Measurements from ENCODE around the gene KCNK13.
"Not testable (repeated sequence)": the region's sequence is repeated elsewhere in the genome, so short reads cannot be mapped to it uniquely, and the experiment has no call there.

The KCNK13 gene

GRCh38 chr14:90061685-90062126, at the start of gene KCNK13:
TSS of gene KCNK13 (plus strand) at chr14:90061994. CDS start at chr14:90062206, 212 bp downstream.
- no peak for DNase-seq (ENCODE audit: low read depth)

DNA sequence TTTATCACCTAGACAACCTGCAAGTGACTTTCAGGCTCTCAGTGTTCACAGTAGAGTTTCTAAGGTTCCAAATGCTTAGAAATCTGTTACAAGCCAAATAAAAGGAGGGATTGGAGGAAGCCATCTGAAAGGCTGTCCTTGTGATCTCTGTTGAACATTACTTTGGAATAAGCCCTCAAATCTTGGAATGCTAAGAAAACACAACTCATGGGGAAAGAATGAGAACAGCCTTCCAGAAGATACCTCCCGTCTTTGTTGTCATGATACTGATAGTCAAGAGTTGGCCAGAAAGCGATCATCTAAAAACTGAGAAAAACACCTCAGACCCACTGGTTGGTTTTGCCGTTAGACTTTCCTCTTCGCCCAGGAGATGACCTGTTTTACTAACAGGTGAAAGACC, 44.4 kb upstream of the KCNK13 start:
- DNase-seq (ENCODE audit: low read depth), result no peak

- DNase-seq (ENCODE audit: low read depth), result no peak
Observed at GRCh38 chr14:90019824-90020523, 41.8 kb upstream of the KCNK13 start.

- DNase-seq (ENCODE audit: low read depth), result no peak
Observed at GRCh38 chr14:90023176-90023896, 38.5 kb upstream of the KCNK13 start.

DNA sequence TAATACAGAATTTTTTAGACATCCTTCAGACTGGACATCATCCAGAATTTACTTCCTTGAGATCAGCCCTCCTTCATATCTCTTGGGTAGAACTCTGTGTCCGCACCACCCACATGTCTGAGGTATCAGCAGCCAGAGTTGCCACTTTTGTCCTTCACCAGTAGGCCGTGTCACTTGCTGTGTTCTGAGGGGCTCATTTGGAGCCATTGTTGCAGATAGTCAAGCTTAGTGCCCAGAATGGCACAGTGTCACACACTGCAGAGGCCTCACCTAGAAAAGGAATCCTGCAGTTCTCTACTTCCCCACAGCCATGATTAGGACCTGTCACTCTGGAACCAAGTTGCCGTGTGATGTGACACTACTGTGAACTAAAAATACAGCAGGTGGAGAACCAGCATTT, 36.9 kb upstream of the KCNK13 start:
- no peak for DNase-seq (ENCODE audit: low read depth)

DNA sequence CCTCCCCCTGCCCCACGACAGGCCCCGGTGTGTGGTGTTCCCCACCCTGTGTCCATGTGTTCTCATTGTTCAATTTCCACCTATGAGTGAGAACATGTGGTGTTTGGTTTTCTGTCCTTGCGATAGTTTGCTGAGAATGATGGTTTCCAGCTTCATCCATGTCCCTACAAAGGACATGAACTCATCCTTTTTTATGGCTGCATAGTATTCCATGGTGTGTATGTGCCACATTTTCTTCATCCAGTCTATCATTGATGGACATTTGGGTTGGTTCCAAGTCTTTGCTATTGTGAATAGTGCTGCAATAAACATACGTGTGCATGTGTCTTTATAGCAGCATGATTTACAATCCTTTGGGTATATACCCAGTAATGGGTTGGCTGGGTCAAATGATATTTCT, 35.2 kb upstream of the KCNK13 start:
- not testable (repeated sequence) for DNase-seq (ENCODE audit: low read depth)

- no peak for DNase-seq (ENCODE audit: low read depth)
Observed at GRCh38 chr14:90027842-90028241, 34.0 kb upstream of the KCNK13 start.

DNA sequence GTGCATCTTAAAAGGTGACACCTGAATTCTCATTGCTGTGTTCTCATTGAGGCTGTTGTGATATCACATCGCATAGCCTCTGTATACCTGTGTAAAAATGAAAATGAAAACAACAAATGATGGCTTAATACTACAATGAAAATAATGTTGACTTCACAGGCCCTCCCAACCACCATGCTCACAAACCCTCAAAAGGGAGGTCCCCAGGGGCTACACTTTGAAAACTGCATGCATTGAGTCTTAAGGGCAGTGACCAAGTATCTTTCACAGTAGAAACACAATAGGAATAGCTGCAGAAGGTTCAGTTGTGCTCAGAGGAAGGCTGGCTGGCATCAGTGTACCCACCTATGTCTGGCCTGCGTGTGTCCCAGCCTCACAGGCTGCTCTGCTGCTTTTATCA, 27.6 kb upstream of the KCNK13 start:
- no peak for DNase-seq (ENCODE audit: low read depth)

- no peak for DNase-seq (ENCODE audit: low read depth)
Observed at GRCh38 chr14:90034835-90035525, 26.8 kb upstream of the KCNK13 start.

DNA sequence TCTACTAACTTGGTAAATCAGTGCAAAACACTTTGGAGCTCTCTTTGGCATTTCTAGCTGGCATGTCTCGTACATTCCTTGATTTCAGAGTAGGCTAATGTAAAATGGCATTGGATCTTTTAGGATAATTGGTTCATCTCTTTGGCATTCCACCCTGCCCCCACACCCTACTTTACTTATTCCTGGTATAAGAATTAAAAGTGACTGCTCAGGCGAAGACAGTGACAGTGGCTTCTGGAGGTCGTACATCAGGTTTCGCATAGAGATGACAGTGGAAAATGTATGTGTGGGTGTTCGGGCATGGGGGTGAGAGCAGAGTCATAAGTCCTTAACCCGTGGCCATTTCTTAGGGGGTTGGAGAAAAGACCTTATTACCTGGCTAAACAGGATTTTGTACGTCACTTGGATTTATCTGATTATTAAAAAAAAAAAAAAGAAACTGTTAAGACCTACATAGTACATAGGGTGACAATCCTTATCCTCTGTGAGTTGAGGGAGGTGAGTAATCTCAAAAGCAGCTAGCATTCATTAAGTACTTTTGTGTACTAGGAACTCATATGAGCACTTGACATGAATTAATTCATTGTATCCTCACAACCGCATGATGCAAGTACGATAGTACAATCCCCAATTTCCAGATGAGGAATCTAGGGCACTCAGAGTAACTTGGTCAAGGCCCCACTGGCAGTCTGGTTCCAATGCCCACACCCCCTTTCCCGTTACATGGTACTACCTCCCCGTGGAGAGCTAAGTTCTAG, 22.4 kb upstream of the KCNK13 start:
- no peak for DNase-seq (ENCODE audit: low read depth)

GRCh38 chr14:90040411-90040810, 21.4 kb upstream of the KCNK13 start:
- no peak for DNase-seq (ENCODE audit: low read depth)

DNA sequence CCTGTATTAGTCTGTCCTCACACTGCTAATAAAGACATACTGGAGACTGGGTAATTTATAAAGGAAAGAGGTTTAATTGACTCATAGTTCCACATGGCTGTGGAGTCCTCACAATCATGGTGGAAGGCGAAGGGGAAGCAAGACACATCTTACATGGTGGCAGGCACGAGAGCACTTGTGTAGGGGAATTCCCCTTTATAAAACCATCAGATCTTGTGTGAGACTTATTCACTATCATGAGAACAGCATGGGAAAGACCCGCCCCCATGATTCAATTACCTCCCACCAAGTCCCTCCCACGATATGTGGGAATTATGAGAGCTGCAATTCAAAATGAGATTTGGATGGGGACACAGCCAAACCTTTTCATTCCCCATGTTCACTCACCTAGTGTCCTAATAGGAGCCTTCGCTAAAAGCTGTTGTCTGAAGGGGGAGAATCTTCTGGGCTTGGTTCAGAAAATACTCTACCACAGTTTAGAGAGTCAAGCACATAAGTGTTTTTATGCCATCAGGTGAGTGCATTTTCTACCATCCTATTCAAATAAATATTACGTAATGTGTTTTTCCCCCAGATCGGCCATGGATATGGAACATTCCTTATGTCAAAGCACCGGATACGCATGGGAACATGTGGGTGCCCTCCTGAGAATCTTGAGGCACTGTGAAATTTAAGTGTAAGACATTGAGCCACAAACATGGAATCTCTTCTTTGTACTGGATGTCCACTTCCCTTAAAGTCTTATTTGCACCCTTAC, 19.1 kb upstream of the KCNK13 start:
- DNase-seq (ENCODE audit: low read depth), result no peak

GRCh38 chr14:90045616-90046015, 16.2 kb upstream of the KCNK13 start:
- DNase-seq (ENCODE audit: low read depth), result no peak

GRCh38 chr14:90049390-90049789, 12.4 kb upstream of the KCNK13 start:
- DNase-seq (ENCODE audit: low read depth), result no peak

GRCh38 chr14:90050271-90050670, 11.5 kb upstream of the KCNK13 start:
- no peak for DNase-seq (ENCODE audit: low read depth)

- DNase-seq (ENCODE audit: low read depth), result no peak
Observed at GRCh38 chr14:90053044-90053443, 8.8 kb upstream of the KCNK13 start.

DNA sequence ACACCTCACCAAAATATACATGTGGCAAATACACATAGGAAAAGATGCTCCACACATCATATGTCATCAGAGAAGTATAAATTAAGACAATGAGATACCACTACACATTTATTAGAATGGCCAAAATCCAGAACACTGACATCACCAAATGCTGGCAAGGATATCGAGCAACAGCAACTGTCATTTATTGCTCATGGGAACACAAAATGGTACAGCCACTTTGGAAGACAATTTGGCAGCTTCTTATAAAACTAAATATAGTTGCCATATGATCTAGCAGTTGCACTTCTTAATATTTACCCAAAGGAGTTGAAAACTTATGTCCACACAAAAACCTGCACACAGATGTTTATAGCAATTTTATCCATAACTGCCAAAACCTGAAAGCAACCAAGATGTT, 7.0 kb upstream of the KCNK13 start:
- DNase-seq (ENCODE audit: low read depth), result no peak

DNA sequence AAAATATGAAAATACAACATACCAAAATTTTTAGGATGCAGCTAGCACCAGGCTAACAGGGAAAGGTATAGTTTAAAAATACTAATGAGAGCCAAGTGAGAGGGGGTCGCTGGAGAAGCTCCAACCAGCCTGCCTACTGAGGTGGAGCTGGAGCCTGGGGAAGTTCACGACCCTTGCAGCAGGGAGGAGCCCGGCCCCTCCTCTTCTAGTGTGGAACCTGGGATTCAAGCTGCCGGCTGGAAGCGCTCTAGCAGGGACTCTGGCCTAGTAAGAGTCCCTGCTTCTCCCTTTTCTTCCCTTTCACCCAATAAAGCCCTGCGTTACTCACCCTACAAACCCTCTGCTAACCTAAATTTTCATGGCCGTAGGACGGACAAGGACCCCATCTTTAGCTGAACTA, 5.0 kb upstream of the KCNK13 start:
- no peak for DNase-seq (ENCODE audit: low read depth)

- DNase-seq (ENCODE audit: low read depth), result no peak
Observed at GRCh38 chr14:90058876-90059458, 2.8 kb upstream of the KCNK13 start.

DNA sequence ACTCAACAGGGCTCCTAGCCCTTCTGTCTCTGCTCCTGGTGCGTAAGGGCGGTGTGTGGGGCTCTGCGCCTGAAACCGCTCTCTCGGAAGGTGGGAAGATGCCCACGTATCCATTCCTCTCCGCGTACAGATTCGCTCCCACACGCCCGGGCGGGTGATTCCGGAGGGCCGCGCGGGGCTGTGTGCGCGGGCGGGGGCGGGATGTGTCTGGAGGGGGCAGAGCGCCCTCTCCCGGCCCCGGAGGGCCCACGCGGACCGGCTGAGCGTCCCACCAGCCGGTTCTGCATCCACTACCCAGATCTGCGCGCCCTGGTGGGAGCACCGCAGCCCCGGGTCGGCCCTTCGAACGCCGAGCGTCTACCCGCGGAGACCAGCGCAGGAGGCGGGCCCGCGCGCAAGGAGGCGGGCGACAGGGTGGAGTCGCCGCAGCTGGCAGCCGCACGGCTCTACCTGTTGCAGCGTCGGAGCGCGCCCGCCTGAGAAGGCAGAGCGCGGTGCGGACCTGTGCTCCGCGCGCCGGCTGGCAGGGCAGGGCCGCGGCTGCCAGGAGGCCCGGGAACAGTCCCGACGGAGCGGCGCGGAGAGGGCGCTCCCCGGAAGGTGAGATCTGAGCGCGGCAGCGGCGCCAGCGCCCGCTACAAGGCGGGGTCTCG, 1.4 kb upstream of the KCNK13 start:
- no peak for DNase-seq (ENCODE audit: low read depth)
